ENCODE results near the gene CHRNA3.

- TF ChIP-seq CTCF (IDR thresholded peaks at IDR 0.05) (no peak), POLR2AphosphoS5 (IDR thresholded peaks at IDR 0.05) (no peak), POLR2A (IDR thresholded peaks at IDR 0.05) (no peak)
These were observed 13.7 kb upstream of the CHRNA3 start for GRCh38 chr15:78634210-78635145.

Data from prostate gland (tissue), 2 donors.